Measurements from ENCODE around the gene SLC25A30.

GRCh38 chr13:45436332-45436731 lies 18.2 kb upstream of the SLC25A30 start:
- TF ChIP-seq REST (IDR thresholded peaks at IDR 0.05; ENCODE audit: insufficient replicate concordance, low read depth) (no peak), CTCF (IDR thresholded peaks at IDR 0.05; ENCODE audit: insufficient read depth, low read length) (no peak), POLR2AphosphoS5 (IDR thresholded peaks at IDR 0.05; ENCODE audit: low read depth) (no peak), SPI1 (IDR thresholded peaks at IDR 0.05; ENCODE audit: borderline replicate concordance, low read depth) (no peak), GABPA (IDR thresholded peaks at IDR 0.05; ENCODE audit: low read depth) (no peak)

Measured in HL-60 (cell line).